Stimulated activated CD8-positive, alpha-beta memory T cell treated with anti-CD3 and anti-CD28 coated beads, Interleukin-4, amount 100 ng/mL, for 1 hour (primary cell): ENCODE results near the gene PRRT3.
"Not testable (repeated sequence)": the region's sequence is repeated elsewhere in the genome, so short reads cannot be mapped to it uniquely, and the experiment has no call there.

ENCODE experiments used
- DNase-seq, 2 donors: peaks; one replicate each; pipeline ENCODE4 v3.0.0-alpha.2; 2020; ENCODE audit warnings: low read depth in 2 of 2, low spot score in 1 of 2

Gene PRRT3

DNA sequence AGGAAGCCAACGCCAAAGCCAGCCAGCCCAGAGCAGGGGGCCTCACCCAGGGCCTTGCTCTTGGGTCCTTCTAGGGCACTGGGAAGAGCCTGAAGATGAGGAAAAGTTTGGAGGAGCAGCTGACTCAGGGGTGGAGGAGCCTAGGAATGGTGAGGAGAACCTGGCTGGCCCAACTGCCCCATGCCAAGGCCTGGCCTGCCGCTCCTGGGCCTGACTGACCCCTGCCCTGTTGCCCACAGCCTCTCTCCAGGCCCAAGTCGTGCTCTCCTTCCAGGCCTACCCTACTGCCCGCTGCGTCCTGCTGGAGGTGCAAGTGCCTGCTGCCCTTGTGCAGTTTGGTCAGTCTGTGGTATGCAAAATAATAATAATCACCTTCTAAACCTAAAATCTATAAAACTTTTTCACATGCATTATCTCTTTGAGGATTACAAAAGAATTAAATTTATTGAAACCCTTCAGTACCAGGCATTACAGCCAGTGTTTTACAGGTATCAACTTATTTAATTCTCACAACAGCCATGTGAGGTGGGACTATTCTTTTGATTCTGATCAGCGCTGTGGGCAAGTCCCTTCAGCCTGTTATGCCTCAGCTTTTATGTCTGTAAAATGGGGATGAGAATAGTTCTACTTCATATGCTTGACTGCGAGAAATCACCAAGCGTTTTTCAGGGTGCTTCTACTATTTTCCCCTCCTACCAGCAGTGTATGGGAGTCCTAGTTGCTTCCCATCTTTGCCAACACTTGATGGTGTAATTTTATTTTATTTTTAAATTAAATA, 33.8 kb downstream of the PRRT3 start:
- DNase-seq, result no peak

DNA sequence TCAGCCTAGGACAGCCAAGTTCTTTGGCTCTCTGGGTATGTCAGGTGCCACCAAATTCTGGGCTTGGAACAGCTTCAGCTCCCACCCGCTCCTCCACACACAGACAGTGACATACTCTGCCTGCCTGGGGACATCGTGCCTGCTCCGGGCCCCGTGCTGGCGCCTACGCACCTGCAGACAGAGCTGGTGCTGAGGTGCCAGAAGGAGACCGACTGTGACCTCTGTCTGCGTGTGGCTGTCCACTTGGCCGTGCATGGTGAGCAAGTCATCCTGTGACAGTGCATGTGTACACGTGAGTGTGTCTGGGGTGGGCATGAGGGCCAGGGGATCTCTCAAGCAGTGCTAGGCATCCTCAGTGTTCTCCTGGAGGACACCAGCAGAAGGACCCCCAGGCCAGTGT, 34.4 kb downstream of the PRRT3 start:
- DNase-seq, result no peak

DNA sequence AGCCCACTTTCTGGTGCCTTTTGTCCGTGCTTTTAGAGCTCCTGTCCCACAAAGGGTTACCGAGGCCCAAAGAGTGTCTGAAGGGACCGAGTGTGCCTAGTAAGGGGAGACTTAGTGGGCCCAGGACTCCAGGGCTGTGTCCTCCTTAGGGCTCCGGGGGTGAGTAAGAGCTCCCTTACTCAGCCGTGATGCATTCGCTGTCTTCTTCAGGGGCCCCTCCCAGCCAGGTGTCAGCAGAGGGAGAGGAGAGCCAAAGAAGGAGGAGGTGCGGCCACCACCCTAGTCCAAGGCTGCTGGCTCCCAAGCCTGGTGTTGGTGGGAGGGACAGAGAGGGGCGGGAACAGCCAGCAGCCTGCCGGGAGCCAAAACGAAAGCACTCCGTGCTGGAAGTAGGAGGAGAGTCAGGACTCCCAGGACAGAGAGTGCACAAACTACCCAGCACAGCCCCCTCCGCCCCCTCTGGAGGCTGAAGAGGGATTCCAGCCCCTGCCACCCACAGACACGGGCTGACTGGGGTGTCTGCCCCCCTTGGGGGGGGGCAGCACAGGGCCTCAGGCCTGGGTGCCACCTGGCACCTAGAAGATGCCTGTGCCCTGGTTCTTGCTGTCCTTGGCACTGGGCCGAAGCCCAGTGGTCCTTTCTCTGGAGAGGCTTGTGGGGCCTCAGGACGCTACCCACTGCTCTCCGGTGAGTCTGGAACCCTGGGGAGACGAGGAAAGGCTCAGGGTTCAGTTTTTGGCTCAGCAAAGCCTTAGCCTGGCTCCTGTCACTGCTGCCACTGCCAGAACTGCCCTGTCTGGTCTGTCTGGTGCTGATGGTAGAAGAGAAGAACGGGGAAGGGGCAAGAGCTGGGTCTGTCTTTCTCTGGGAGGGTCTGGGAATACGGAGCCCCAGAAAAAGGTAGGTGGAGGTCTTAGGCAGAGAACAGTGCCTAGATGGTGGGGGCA, 35.2 kb downstream of the PRRT3 start, which contains the start of gene IL17RC:
IL17RC (plus strand) TSS at position 365 of the 947 bp plus-strand sequence; CDS start at position 583, 218 bp downstream.
- no peak for DNase-seq

DNA sequence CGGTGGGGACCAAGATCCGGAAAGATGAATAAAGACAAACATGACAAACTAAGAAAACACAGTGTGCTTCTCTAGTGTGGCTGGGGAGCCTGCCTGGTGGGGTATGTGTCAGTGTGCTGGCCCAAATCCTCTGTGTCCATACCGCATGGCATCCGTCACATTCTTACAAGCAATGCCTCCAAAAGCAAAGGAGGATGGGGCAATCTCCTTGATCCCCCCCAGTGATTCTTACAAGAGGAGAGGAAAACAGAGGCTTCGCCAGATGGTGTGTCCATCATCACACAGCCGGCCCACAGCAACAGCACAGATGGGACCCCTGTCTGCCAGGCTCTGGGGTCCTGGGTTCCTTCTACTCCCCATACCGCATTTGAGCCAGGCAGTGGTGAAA, 35.9 kb downstream of the PRRT3 start:
- DNase-seq, result no peak

DNA sequence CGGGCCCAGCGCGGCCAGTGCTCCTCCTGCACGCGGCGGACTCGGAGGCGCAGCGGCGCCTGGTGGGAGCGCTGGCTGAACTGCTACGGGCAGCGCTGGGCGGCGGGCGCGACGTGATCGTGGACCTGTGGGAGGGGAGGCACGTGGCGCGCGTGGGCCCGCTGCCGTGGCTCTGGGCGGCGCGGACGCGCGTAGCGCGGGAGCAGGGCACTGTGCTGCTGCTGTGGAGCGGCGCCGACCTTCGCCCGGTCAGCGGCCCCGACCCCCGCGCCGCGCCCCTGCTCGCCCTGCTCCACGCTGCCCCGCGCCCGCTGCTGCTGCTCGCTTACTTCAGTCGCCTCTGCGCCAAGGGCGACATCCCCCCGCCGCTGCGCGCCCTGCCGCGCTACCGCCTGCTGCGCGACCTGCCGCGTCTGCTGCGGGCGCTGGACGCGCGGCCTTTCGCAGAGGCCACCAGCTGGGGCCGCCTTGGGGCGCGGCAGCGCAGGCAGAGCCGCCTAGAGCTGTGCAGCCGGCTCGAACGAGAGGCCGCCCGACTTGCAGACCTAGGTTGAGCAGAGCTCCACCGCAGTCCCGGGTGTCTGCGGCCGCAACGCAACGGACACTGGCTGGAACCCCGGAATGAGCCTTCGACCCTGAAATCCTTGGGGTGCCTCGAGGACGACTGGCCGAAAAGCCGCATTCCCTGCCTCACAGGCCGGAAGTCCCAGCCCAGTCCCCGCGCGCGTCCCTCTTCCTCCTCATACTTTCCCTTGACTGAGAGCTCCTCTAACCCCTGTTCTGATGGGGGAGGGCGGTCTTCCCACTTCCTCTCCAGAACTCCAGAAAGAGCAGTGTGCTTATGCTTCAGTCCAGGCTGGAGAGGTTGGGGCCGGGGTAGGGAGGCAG, 36.7 kb downstream of the PRRT3 start:
- no peak for DNase-seq

DNA sequence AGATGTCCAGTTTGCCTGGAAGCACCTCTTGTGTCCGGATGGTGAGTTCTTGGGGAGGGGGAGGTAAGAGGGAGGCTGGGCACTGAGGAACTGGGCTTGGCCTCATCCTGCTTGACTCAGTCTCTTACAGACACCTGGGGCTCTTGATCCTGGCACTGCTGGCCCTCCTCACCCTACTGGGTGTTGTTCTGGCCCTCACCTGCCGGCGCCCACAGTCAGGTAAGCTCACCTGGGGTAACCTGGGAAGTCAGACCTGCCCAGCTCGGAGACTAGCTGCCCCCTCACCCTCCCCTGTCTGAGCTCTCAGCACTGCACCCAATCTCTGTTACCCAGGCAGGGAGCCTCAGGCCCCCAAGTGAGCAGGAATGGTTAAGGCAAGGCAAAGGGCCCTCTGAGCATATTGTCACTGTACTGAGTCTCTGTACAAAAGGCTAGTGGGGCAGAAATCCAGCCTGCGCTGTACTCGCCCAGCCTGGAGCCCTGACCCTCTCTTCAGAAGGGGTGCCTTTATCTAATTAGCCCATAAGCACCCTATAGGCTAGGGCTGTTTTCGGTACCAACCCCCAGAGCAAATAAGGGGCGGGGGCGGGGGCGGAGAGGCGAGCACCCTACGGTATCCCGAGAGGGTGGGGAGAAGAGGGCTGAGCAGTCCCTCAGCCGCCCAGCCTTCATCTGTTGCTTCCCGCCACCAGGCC, 37.5 kb downstream of the PRRT3 start:
- no peak for DNase-seq

DNA sequence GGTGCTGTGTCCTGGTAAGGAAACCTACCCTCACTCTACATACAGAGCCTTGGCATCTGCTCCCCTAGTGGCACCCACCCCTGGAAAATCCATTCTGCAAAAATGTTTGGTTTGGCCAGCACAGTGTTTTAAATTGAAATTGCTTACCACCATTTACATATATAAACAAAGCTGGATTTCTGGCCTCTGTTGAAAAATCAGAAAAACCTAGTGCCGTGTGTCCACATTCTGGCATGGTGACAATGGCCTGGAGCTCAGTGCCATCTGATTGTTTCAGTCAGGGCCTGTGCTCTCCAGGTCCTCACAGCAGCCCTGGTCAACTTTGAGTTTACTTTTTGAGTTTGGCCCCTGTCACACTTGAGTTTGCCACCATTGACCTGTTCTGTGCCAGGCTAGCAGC, 38.2 kb downstream of the PRRT3 start:
- DNase-seq, result no peak

DNA sequence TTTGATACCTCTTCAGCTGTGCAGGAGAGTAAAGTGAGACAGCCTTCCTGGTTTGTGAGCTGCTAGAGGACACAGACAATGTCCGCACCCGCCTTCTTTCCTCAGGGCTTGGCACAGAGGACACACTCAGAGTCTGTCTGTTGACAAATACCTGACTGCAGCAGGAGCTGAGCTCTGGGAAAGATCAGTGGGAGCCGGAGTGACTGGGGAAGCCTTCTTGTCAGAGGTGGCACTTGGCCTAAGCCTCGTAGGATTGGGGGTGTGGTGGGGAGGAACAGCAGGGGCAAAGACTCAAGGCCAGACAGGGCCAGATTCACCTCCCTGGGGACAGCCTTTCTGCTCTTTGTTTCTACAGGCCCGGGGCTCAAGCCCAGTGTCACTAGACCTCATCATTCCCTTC, 38.6 kb downstream of the PRRT3 start:
- no peak for DNase-seq

DNA sequence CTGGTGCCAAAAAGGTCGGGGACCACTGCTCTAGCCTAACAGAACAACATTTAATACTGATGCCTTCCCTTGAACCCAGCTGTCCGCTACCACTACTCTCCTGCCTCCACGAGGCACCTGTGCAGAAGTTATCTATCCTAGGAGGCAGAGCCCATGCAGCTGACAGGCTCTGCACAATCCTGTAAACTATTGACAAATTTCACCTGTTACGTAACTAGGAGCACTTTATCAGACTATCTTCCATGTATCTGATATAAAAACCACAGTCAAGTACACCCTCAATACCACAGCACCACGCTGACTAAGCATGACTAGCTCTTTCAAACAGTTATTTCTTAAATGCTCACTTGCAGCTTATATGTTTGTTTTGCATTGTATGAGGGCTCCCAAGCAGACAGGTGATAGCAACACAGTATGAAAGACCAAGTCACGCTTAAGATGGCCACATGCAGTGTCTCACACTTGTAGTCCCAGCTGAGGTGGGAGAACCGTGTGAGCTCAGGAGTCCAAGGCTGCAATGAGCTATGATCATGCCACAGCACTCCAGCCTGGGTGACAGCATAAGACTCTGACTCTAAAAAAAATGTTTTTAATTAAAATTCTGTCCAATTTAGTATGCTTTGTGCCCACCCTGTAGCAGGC, 39.8 kb downstream of the PRRT3 start:
- DNase-seq, result no peak

DNA sequence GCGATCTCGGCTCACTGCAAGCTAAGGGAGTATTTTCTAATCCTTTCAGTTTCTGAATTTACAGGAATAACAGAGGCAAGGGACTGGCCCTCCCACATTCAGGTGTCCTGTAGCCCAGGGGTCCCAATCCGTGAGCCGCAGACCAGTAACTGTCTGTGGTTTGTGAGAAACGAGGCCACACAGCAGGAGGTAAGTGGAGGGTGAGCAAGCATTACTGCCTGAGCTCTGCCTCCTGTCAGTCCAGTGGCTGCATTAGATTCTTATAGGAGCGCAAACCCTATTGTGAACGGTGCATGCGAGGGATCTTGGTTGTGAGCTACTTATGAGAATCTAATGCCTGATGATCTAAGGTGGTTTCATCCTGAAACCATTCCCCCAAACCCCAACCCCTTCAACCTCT, 40.3 kb downstream of the PRRT3 start:
- DNase-seq, result no peak

DNA sequence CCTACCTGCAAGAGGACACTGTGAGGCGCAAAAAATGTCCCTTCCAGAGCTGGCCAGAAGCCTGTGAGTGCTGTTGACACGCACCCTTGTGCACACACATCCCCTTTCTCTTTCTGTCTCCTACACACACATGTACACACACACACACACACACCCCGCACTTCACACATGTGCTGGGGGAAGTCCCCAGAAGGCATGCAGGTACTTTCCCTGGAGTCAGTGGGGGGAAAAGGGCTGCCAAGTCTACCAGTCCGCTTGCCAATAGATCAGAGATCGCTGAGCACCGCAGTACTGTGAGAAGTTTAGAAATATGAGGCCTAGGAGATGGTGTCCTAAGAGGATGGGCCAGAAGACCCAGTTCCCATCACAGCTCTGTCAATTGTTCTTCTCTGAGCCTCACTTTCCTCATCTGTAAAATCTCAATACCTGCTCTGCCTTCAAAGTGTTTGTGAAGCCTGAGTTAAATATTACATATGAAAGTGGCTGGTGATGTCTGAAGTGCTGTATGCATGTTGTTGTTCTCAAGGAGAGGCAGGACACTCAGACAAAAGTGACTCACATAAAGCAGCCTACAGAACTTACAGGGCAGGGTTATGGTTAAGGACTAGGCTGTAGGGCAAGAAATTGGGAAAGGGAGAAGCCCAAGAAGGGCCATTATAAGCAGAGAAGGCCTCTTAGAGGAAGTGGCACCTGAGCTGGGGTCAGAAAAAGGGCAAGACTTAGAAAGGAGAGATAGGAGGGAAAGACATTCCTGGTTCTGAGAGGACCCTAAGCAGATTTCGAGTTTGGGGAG, 42.8 kb downstream of the PRRT3 start:
- DNase-seq, result no peak

DNA sequence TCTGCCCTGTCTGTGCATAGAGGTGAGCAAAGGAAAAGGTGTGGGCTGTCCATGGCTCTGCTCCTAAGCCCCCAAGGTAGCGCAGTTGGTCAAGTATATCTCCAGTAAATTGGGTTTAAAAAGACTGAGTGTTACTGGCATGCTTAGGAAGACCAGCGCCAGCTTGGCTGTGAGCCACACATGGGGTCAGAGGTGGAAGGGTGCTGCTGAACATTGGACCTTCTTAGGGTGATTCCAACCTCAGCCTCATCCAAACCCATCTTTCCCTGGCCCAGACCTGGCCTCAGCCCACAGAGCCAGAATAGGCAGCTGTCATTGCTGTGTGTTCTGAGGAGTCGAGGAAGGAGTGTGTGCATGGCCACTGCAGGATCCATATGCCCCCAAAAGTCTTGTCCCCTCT, 43.9 kb downstream of the PRRT3 start:
- DNase-seq, result no peak

DNA sequence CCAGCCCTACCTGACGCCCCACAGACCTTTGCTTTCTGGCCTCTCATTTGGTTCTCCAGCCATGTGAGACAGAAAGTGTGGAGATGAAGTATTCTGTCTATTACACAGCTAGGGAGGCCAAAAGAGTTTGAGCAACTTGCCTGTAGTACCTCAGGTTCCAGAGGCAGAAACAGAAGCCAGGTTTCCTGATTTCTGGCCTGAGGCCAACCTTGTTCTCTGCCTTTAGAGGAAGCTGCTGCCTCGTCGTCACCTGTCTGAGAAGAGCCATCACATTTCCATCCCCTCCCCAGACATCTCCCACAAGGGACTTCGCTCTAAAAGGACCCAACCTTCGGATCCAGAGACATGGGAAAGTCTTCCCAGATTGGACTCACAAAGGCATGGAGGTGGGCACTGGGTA, 45.7 kb downstream of the PRRT3 start:
- no peak for DNase-seq

DNA sequence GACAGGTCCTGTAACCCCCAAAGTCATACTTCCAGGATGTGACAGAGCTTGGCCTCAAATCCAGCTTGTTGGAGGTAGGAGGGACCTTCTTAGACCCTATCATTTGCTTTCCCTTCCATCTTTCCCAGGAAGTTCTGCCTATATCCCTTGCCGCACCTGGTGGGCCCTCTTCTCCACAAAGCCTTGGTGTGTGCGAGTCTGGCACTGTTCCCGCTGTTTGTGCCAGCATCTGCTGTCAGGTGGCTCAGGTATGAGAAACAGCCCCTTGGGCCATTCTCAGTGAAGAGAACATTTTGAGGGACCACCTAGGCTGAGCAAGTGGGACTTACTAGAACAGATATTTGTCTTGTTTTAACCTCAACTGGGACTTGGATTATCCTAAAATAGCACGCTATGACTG, 48.3 kb downstream of the PRRT3 start:
- DNase-seq, result no peak

DNA sequence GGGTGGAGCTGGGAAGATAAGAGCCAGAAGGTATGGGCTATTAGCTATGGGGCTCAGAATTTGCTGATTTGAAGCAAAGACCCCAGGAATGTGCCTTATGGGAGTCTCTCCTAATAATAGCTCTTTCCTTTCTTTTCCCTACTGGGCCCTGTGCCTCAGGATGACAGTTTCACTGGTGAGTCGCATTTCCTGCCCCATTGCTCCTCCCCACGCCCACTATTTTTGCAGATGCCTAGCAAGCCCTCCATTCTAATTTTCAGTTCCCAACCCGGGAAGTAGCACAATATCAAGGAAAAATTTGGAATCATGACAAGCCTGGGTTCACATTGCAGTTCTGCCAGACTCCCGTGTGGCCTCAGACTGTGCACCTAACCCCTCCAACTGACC, 49.0 kb downstream of the PRRT3 start:
- no peak for DNase-seq

DNA sequence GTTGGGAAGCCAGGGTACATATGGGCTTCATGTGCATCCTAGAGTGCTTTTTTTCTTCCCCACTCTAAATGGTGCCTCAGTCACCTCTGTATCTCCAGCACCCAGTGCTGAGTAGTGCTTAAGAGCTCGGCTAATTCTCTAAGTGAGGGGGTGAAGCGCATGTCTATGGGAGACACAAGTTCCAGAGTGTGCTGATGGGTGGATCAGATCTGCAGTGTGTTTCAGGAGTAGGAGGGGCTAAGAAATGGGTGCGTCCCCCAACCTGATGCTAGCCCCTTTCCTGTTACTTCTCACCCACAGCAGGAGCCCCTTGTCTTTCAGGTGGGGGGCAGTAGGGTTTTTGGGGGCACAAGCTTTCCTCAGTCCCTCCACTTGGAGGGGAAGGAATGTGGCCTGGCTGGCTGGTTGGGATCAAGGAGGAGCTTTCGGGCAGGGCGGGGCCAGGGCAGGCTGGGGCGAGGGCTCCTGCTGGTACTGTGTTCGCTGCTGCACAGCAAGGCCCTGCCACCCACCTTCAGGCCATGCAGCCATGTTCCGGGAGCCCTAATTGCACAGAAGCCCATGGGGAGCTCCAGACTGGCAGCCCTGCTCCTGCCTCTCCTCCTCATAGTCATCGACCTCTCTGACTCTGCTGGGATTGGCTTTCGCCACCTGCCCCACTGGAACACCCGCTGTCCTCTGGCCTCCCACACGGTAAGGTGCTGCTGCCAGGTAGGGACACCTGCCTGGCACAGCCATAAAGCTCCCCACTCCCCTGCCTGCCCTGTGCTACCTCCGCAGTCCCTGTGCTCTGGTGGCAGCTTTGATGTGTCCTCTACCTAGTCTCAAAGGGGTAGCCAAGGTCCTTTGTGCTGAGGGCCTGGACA, 49.6 kb downstream of the PRRT3 start, which contains the start of gene IL17RE:
IL17RE (plus strand) TSS at position 477 of the 866 bp plus-strand sequence; CDS start at position 562, 85 bp downstream.
- DNase-seq, result no peak

DNA sequence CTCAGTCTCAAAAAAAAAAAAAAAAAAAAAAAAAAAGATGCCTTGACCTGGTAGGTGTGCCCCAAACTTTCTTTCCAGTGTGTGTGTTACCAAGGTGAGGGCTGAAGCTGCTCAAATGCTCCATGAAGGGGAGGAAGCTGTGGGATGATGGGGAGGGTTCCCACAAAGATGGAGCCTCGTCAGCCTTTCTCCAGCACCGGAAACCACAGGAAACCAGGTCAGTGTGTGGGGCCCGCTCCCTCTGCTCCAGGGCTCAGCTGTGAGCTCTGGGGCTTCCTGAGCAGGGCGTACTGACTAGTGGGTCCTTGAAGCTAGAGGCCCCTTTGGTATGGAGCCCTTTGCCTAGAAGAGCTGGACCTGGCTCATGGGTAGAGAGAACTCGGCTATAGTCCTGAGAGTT, 50.2 kb downstream of the PRRT3 start:
- DNase-seq, result no peak

DNA sequence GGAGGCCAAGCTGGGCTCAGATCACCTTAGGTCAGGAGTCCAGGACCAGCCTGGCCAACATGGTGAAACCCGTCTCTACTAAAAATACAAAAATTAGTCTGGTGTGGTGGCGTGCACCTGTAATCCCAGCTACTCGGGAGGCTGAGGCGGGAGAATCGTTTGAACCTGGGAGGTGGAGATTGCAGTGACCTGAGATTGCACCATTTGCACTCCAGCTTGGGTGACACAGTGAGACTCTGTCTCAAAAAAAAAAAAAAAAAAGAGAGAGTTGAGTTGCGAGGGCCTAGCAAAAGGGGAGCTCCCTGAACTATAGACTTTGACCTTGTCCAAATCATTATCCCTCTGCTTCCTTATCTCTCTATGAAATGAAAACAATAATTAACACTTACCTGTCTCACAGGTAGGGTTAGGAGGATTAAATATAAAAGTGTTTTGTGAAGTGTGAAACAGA, 51.2 kb downstream of the PRRT3 start:
- not testable (repeated sequence) for DNase-seq
